ENCODE results near the gene MACROH2A1.

Gene MACROH2A1

GRCh38 chr5:135435467-135436330 lies 36.7 kb upstream of the MACROH2A1 start:
- no peak for FAIRE-seq

- FAIRE-seq: no peak
These were observed 35.8 kb upstream of the MACROH2A1 start for GRCh38 chr5:135434591-135435466.

- no peak for FAIRE-seq
These were observed 34.8 kb upstream of the MACROH2A1 start for GRCh38 chr5:135433681-135434426.

- no peak for FAIRE-seq
These were observed 33.1 kb upstream of the MACROH2A1 start for GRCh38 chr5:135432113-135432512.

- FAIRE-seq: no peak
These were observed 31.1 kb upstream of the MACROH2A1 start for GRCh38 chr5:135430135-135430437.

GRCh38 chr5:135429301-135430134 lies 30.5 kb upstream of the MACROH2A1 start:
- no peak for FAIRE-seq

GRCh38 chr5:135428586-135428985 lies 29.6 kb upstream of the MACROH2A1 start:
- no peak for FAIRE-seq

- no peak for FAIRE-seq
These were observed 27.4 kb upstream of the MACROH2A1 start for GRCh38 chr5:135426102-135427082.

GRCh38 chr5:135425641-135426040 lies 26.6 kb upstream of the MACROH2A1 start:
- FAIRE-seq: no peak

- FAIRE-seq: no peak
These were observed 24.8 kb upstream of the MACROH2A1 start for GRCh38 chr5:135423846-135424168.

GRCh38 chr5:135423146-135423845 lies 24.3 kb upstream of the MACROH2A1 start:
- no peak for FAIRE-seq

GRCh38 chr5:135422419-135422818 lies 23.4 kb upstream of the MACROH2A1 start:
- peak; percentile 90 for FAIRE-seq

- no peak for FAIRE-seq
These were observed 18.1 kb upstream of the MACROH2A1 start for GRCh38 chr5:135417083-135417482.

GRCh38 chr5:135405082-135405481 lies 6.1 kb upstream of the MACROH2A1 start:
- no peak for FAIRE-seq

GRCh38 chr5:135402031-135402430 lies 3.0 kb upstream of the MACROH2A1 start:
- FAIRE-seq: no peak

GRCh38 chr5:135400866-135401265 lies 1.8 kb upstream of the MACROH2A1 start:
- FAIRE-seq: no peak

GRCh38 chr5:135399794-135400542 lies 937 bp upstream of the MACROH2A1 start:
- no peak for FAIRE-seq

- FAIRE-seq: no peak
These were observed 724 bp downstream of the MACROH2A1 start for GRCh38 chr5:135398160-135398854.

- no peak for FAIRE-seq
These were observed 1.9 kb downstream of the MACROH2A1 start for GRCh38 chr5:135397084-135397483.
